Measurements from ENCODE around the gene MDN1.

- TF ChIP-seq CTCF (IDR thresholded peaks at IDR 0.05; ENCODE audit: poor library complexity): no peak
- TF ChIP-seq EZH2 (IDR thresholded peaks at IDR 0.05; ENCODE audit: borderline replicate concordance): no peak
Measured at GRCh38 chr6:89623749-89624148, 195.8 kb downstream of the MDN1 start.

Measured in hepatocyte (in vitro differentiated cells).